GM19193 (cell line): ENCODE measurements around the gene FAM117B.

Experiments
- POLR2A ChIP-seq: IDR thresholded peaks from 4 replicates; pipeline ENCODE4 v1.6.1; 2011; ENCODE audit not compliant: insufficient read depth, insufficient read length; ENCODE audit errors: extremely low read depth

The FAM117B gene

DNA sequence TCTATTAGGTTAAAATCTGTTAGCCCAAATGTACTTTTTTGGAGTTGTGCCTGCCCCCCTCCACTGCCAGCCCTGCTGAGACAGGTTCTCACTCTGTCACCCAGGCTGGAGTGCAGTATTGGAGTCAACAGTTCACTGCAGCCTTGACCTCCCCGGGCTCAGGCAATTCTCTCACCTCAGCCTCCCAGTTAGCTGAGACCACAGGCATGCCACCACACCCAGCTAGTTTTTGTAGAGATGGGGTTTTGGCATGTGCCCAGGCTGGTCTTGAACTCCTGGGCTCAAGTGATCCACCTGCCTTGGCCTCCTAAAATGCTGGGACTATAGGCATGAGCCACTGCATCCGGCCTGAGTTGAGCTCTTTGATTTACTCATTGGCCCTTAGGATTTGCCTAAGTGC, 126.1 kb downstream of the FAM117B start:
- TF ChIP-seq POLR2A = no peak

DNA sequence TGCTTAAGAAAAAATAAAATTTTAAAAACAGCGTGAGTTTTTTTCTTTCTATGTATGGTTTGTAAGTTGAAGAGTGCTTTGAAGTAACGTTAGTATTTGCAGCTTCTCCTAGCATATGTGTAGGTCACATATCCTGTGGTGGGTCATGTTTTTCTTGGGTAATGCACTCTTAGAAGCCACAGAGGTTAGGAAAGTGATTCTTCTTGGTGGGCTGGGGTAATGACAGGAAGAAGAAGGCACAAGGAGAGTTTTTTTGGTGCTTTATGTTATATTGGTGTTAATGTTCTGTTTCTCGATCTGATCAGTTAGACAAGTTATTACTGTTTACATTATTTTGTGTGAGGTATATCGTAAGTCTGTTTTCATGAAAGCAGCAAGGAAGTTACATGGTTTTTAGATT, 127.8 kb downstream of the FAM117B start:
- no peak for TF ChIP-seq POLR2A

DNA sequence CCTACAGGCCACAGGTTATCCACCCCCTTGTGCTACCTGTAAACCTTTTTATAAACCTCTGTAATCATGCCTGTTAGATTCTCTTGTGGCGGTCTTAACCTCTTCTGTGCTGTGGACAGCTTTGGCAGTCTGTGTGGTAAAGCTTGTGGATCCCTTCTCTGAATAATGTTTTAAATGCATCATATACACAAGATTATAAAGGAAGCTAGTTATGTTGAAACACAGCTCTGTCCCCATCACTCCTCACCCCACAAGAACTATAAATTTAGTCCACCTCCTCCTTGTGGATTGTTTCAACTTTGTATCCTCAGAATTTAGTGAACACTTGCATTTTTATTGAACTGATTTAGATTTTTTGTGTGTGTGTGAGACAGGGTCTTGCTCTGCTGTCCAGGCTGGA, 129.1 kb downstream of the FAM117B start:
- no peak for TF ChIP-seq POLR2A

DNA sequence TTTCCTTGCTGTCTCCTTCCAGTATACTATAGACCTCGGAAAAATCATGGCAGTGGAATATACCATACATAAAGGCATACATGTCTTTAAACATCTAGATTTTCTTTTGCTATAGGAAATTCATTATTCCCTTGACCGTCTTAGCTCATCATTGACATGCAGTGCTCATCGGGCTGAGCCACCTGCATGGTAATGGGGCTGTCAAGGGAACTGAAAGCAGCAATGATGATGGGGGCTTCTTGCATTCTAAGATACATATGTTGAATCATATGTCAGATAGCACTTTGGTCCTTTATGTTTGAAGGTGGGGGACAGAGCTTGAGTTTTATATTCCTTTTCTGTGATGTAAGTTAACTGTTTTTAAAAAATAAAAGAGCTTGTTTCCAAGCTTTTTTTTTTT, 130.2 kb downstream of the FAM117B start:
- no peak for TF ChIP-seq POLR2A

DNA sequence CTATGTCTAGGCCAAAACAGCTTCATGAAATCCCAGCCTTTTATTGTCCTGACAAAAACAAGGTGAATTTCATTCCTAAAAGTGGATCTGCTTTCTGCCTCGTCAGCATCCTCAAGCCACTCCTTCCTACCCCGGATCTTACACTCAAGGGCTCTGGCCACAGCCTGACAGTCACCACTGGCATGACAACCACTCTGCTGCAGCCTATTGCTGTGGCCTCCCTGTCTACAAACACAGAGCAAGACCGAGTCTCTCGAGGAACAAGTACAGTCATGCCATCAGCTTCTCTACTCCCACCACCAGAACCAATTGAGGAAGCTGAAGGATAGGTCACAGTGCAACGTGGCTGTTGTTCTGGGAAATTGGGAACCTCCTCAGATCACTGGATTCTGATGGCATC, 130.7 kb downstream of the FAM117B start:
- TF ChIP-seq POLR2A = no peak

DNA sequence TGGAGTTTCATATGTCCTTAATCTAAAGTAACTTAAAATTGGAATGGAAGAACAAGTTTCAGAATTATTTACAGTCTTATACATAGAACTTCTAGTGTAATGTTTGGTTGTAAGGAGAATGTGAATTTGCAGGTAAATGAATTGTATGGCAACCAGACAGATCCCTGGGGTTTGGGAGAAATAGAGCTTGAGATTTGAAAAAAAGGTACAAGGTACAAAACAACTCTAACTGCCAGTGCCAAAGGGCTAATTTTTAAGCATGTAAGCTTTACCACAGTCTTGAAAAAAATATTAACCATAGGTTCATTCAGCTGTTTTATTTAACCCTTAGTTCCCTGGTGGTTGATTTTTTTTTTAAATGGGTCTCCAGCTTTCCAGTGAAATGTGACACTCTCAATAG, 133.5 kb downstream of the FAM117B start:
- TF ChIP-seq POLR2A = no peak

DNA sequence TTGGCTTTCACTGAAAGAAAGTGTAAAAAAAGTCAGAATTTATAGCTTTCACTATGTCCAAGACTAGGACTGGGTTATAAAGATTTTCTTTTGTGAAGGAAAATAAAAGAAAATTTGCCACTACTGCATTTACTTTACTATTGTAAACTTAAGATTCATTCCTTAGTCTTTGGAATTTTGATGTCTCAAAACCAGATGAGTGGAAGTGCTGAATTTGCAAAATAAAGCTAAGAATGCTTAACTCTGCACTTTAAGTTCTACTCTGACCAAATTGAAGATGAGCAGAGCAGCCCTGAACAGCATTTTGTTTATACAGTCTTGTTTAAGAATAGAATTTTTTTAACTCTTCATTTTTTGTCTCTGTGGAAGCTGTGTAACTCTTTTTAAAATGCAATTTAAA, 134.4 kb downstream of the FAM117B start:
- TF ChIP-seq POLR2A = no peak

DNA sequence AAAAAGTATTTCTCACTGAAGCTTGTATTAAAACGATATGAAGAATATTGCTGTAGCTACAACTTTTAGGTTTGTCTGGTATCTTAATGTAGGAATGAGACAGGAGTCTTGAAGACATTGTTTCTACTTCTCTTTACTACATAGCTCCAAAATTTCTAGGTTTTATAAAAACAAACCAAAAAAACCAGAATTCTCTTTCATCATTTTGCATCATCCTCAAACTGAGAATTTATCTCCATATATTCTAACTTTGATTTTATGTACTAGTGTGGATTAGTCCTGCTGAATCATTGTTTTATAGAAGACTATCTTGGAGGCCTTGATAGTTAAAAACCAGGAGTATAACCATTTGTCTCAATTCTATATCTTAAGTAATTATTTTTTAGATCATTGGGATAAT, 136.6 kb downstream of the FAM117B start:
- no peak for TF ChIP-seq POLR2A

DNA sequence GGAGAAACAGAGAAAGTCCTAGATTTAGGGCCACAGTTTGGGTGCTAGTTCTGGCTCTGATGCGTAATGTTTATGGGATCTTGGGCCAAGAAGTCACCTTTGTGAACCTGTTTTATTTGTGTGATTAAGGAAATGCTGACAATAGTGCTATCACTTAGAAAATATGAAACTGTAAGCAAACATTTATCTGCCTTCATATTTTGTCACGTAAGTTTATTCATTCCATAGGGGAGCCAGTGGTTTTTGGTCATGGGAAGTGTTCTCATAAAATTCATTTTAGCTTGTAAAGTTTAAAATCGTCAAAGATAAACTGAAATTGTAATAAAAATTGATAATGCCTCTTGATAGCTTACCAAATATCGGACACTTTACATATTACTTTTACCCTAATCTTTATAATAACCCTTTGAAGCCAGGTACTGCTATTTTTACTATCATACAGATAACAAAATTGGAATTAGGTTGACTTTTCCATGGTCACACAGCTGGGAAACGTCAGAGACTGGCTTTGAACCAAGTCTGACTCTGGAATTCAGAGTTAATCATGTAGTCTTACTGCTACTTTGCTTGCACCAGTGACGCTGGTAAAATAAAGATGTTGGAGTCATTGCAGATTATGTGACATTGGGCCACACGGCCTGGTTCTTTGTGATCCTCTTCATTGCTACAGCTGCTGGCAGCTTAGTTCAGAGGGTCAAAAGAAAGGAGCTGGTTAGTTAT, 137.1 kb downstream of the FAM117B start:
- TF ChIP-seq POLR2A = no peak

DNA sequence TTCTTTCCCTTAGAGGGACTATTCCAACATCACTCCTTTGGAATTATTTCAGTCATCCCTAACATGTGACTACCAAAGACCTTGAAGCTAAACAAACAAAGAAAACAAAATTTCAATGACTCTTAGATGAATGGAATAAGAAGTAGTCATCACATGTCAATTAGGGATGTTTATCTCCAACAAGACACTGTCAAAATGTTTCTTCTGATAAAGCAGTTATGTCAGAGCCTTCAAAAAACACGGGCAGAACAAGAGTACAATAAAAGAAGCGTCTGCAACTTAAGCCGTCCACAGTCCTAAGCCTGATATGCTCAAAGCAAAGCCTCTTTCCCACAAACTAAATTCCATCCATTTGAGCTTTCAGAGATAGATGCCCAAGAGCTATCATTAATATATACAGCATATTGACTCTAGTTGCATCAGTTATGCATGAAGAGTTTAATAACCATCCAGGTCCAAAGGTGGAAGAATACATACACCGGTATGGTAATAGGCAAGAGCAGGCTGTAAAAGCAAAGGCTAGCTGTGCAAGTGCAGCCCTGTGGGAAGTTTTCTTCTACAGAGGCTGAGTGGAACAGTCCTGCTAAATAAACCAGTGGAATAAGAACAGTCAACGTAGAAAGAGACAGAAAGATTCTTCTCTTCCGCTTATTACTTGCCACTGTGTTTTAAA, 138.7 kb downstream of the FAM117B start:
- TF ChIP-seq POLR2A = no peak

DNA sequence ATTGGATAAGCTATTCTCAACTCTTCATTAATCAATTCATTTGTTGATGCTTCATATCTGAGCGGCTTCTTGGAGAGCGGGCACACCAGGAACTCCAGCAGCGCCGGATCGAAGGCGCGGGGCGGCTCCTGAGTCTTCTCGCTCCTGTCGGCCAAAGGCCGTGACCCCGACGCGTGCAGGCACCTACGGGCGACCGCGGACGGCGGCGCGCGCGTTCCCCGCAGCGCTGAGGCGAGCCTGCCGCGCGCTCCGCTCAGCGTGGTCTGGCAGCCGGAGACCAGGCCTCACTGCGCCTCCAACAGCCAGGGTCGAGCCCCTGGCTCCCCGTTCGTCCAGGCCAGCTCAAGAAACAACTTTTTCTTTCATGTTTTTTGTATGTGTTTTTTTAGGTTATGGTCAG, 139.3 kb downstream of the FAM117B start:
- no peak for TF ChIP-seq POLR2A

DNA sequence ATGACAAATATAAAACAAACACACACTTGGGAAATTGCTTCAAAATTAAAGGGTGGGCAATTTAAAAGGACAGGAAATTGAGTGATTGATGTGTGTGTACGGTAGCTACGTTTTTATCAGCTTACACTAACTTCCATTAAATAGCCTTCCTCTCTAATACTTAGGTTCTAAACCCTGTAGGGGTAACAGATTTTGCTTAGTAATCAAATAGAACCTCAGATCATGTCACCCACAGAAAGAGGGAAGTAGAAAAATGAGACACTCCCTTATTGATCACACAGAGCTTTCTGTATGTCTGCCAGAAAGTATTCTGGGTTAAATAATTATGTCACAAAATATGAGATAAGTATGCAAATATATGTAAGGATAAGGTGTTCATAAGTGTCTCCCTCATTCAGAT, 143.4 kb downstream of the FAM117B start:
- no peak for TF ChIP-seq POLR2A

DNA sequence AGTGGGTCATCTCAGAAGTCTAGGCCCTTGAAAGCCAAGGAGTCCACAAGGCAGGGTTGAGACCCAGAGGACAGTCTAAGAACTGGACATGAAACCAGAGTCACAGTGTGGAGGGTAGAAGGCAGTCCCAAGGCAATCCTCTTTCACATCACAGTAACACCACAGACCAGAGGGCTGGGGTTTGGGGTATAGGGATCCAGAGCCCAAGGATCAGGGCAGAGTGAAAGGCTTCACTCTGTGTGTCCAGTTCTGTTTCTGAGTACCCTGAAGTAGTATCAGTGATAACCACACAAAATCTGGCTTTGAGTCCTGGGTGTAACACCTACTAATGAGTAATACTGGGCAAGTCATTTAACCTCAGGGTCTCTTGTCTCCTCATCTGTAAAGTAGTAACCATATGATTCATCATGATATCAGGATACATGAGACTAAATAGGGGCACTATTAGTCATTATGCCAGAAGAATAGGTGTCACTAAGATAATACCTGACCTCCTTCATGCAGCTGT, 145.8 kb downstream of the FAM117B start:
- TF ChIP-seq POLR2A = no peak

DNA sequence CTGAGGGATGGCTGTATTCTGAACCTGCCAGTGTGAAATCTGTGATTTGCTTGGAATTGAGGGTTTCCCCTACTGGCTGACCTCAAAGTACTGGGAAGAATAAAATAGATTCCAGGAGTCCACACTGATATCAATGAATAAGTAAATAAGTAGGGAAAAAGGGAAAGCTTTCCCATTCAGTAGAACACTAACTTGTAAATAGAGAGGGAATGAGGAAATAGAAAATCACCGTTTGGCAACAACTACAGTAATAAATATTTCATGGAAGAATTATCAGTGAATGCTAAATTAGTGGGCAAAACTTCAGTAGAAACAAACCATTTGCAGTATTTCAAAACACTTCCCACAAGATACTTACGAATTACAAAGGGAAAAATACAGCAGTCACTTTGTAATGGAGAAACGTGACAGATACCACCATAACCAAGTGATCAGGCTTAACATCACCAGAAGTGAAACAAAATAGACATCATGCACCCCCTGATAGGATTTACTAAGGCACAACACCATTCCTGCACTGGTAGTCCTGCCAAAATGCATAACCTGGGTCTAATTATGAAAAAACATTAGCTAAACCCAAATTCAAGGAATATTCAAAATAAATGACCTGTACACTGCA, 148.3 kb downstream of the FAM117B start:
- TF ChIP-seq POLR2A = no peak

DNA sequence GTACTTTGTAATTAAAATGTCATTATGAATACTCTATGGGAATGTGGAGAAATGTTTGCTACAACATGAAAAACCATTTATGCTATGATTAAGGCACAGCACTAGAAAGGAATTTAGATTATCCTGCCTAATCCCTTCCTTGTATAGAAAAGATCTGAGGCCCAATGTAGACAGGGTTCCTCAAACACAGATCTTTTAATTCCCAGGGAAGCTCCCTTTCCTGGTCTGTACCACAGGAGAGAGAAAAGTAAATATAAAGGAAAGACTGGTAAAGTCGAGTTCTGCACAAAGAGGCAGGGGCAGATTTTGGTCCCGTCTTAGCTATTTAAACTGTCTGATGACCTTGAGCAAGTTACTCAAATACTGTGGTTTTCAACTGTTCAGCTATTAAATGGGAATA, 152.1 kb downstream of the FAM117B start:
- TF ChIP-seq POLR2A = no peak

DNA sequence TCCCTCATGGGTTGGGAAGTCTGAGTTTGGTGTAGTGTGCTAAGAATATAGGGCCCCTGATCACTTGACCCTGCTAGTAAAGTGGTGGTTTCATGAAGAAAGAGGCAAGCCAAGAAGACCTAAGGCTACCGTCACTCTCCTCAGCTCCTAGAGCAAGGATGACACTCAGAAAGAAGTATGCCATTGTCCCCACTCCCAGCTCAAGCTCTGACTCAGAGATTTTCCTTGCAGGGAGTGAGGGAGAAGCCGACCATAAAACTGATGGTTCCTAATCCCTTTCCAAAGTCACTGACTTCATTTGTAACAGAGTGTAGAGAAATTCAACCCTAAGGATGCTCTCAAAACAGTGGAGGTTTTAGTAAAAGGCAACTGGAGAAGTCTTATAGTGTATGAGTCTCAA, 155.9 kb downstream of the FAM117B start:
- no peak for TF ChIP-seq POLR2A
